HepG2 (cell line): ENCODE results near the gene PAPPA2. TPM values are rescaled to one million over a fixed set of nuclear protein-coding genes. Genes with fewer than 3 reads are reported as not detected.

Experiments
- ATAC-seq: fragments of 200-7000 bp; cut with Tn5 transposase; 3 replicates; pipeline ENCODE4 v1.9.1; 2020; ENCODE audit warnings: mild to moderate bottlenecking, moderate library complexity
- BruUV-seq: library from RNA; stranded (reverse); fragments of 400-500 nt; replicated peaks from 2 replicates; lab custom pipeline; 2021; lab: Mats Ljungman, UMichigan
- CTCF ChIA-PET: fragments of 300-600 bp; formaldehyde crosslinking; extraction: SDS; loops from one replicate; lab custom pipeline; 2021; ENCODE audit warnings: low total read pairs, inconsistent platforms, low intra/inter-chr PET ratio; lab: Yijun Ruan, JAX
- POLR2A ChIA-PET: fragments of 350-600 bp; sonication (Branson Sonifier 250); formaldehyde crosslinking; loops from one replicate; lab custom pipeline; 2020; ENCODE audit warnings: antibody characterized with exemption, inconsistent platforms; lab: Yijun Ruan, JAX
- DNase-seq: peaks from one replicate; pipeline ENCODE4 v3.0.0-alpha.2; 2015; ENCODE audit warnings: low spot score
- FAIRE-seq: peaks from 3 replicates; lab custom pipeline; 2011; peaks lifted over from hg19 to GRCh38; lab: Jason Lieb, UNC
- H2AFZ ChIP-seq: one replicate; pipeline ENCODE4 v1.6.1; 2011; ENCODE audit warnings: low read length, inconsistent platforms
- H3K27ac ChIP-seq: fragments of 300-600 bp; 3 replicates; pipeline ENCODE4 v1.8.0; 2011; ENCODE audit warnings: mixed run types, mild to moderate bottlenecking, mixed read lengths, low read length, inconsistent platforms; ENCODE audit not compliant: insufficient read depth; ENCODE audit errors: extremely low read length
- H3K27me3 ChIP-seq, 2 experiments: fragments of 200-600 bp in 1 of 2; 2 replicates in 1 of 2; 3 replicates in 1 of 2; pipeline versions ENCODE4 v1.6.0 to v1.8.0; 2011; ENCODE audit warnings: low read length in 2 of 2, mild to moderate bottlenecking in 2 of 2, moderate library complexity in 2 of 2, inconsistent platforms in 1 of 2; ENCODE audit not compliant: insufficient read depth in 2 of 2, control insufficient read depth in 1 of 2
- H3K36me3 ChIP-seq, 2 experiments: fragments of 200-600 bp in 1 of 2; replicated peaks in 1 of 2; 2 replicates in 1 of 2; 3 replicates in 1 of 2; pipeline versions ENCODE4 v1.5.1 to v1.8.0; 2011; ENCODE audit warnings: low read length in 2 of 2, inconsistent platforms in 1 of 2; ENCODE audit not compliant: insufficient read depth in 2 of 2, control insufficient read depth in 1 of 2
- H3K4me1 ChIP-seq: 2 replicates; pipeline ENCODE4 v1.5.1; 2012; ENCODE audit warnings: low read length, inconsistent platforms; ENCODE audit not compliant: insufficient read depth
- H3K4me2 ChIP-seq: 2 replicates; pipeline ENCODE4 v1.6.0; 2011; ENCODE audit warnings: low read depth, low read length, inconsistent platforms
- H3K4me3 ChIP-seq, 3 experiments: fragments of 200-600 bp in 1 of 3; sonication (generic), shearing (Covaris generic) in 1 of 3; replicated peaks in 1 of 3; 2 replicates each; pipeline ENCODE4 v1.5.1; 2011 to 2016; ENCODE audit warnings: low read length in 3 of 3, inconsistent platforms in 2 of 3, low read depth in 2 of 3, mild to moderate bottlenecking in 2 of 3, control low read depth in 1 of 3, mixed read lengths in 1 of 3; ENCODE audit not compliant: insufficient read depth in 1 of 3
- H3K79me2 ChIP-seq: one replicate; pipeline ENCODE4 v1.6.1; 2011; ENCODE audit warnings: low read length, inconsistent platforms; ENCODE audit not compliant: insufficient read depth
- H3K9ac ChIP-seq: 2 replicates; pipeline ENCODE4 v1.6.0; 2011; ENCODE audit warnings: mild to moderate bottlenecking, low read depth, low read length, inconsistent platforms; ENCODE audit not compliant: insufficient read depth
- H3K9me3 ChIP-seq: 2 replicates; pipeline ENCODE4 v1.5.1; 2012; ENCODE audit warnings: mild to moderate bottlenecking, low read length
- H4K20me1 ChIP-seq: 2 replicates; pipeline ENCODE4 v1.6.0; 2011; ENCODE audit warnings: inconsistent platforms, mild to moderate bottlenecking, low read length, moderate library complexity; ENCODE audit not compliant: insufficient read depth
- CBX2 ChIP-seq, 2 experiments: fragments of 200-600 bp in 1 of 2; sonication (generic); formaldehyde crosslinking in 1 of 2; IDR thresholded peaks; 2 replicates each; pipeline versions ENCODE4 v1.7.0 to v1.8.1; 2018 to 2022; ENCODE audit warnings: low read depth in 2 of 2, low read length in 1 of 2, mild to moderate bottlenecking in 1 of 2, missing genetic modification reagents in 1 of 2
- GFI1 ChIP-seq: sonication (generic); formaldehyde crosslinking; IDR thresholded peaks from 2 replicates; pipeline ENCODE4 v1.5.0; 2020; ENCODE audit warnings: missing genetic modification reagents, mild to moderate bottlenecking, borderline replicate concordance
- KDM5A ChIP-seq: fragments of 200-600 bp; sonication (generic); IDR thresholded peaks from 2 replicates; pipeline ENCODE4 v1.7.0; 2018; ENCODE audit warnings: antibody characterized with exemption, mild to moderate bottlenecking, low read length, borderline replicate concordance
- KLF6 ChIP-seq: IDR thresholded peaks from 2 replicates; pipeline ENCODE4 v1.8.0; 2016; ENCODE audit warnings: missing biosample characterization, missing genetic modification reagents
- MLLT10 ChIP-seq: sonication (generic); formaldehyde crosslinking; IDR thresholded peaks from 2 replicates; pipeline ENCODE4 v1.4.0; 2020; ENCODE audit warnings: missing genetic modification reagents
- SMAD9 ChIP-seq: sonication (generic); formaldehyde crosslinking; IDR thresholded peaks from 2 replicates; pipeline ENCODE4 v1.5.1; 2020; ENCODE audit warnings: mild to moderate bottlenecking, missing genetic modification reagents
- TOPORS ChIP-seq: sonication (generic); formaldehyde crosslinking; IDR thresholded peaks from 2 replicates; pipeline ENCODE4 v1.8.0; 2023; ENCODE audit warnings: mild to moderate bottlenecking, missing genetic modification reagents
- ZMYM3 ChIP-seq: sonication (generic); formaldehyde crosslinking; IDR thresholded peaks from 2 replicates; pipeline ENCODE4 v1.5.1; 2020; ENCODE audit warnings: mild to moderate bottlenecking, missing genetic modification reagents
- ZNF3 ChIP-seq: IDR thresholded peaks from 2 replicates; pipeline ENCODE4 v1.7.0; 2017; ENCODE audit warnings: inconsistent platforms
- ZNF337 ChIP-seq: sonication (generic); formaldehyde crosslinking; IDR thresholded peaks from 2 replicates; pipeline ENCODE4 v1.5.1; 2020; ENCODE audit warnings: missing genetic modification reagents, low read depth, mild to moderate bottlenecking, borderline replicate concordance
- ZSCAN21 ChIP-seq: sonication (generic); formaldehyde crosslinking; IDR thresholded peaks from 2 replicates; pipeline ENCODE4 v1.8.0; 2022; ENCODE audit warnings: mild to moderate bottlenecking, missing genetic modification reagents, moderate library complexity, borderline replicate concordance
- WGBS: methylation state at CpG from one replicate; pipeline ENCODE4 v1.1.6; 2017; ENCODE audit warnings: low lambda C conversion rate; 5-methylcytosine and 5-hydroxymethylcytosine counted together
- in situ Hi-C: cut with HindIII; loops from 2 replicates; pipeline ENCODE4 v1.10.0; 2017; ENCODE audit warnings: low pct_unique_long_range_greater_than_20kb; ENCODE audit not compliant: extremely low pct_ligation_motif_present
- intact Hi-C: fragments of 100-400 bp; cut with micrococcal nuclease; formaldehyde crosslinking; loops from one replicate; pipeline ENCODE4 v1.10.0; 2022; ENCODE audit not compliant: unreplicated experiment
- polyA plus RNA-seq, 8 experiments: library from polyadenylated mRNA; depleted of rRNA in 3 of 8; stranded (reverse) in 7 of 8; unstranded in 1 of 8; fragments of >200 nt; fragmentation: Illumina TruSeq in 4 of 8; extraction: Trizol in 4 of 8; gene quantifications; 2 replicates each; pipeline versions ENCODE4 v1.2.1 to v1.2.3, GENCODE V29; 2011 to 2016; ENCODE audit warnings: low read depth in 4 of 8, missing spikeins in 1 of 8, mixed read lengths in 1 of 8; ENCODE audit not compliant: insufficient read depth in 1 of 8
- total RNA-seq, 5 experiments: library from RNA; depleted of rRNA; stranded (reverse); fragments of >200 nt; fragmentation: Illumina TruSeq; extraction: Trizol; gene quantifications; 2 replicates each; pipeline ENCODE4 v1.2.3, GENCODE V29; 2016; ENCODE audit warnings: low read depth in 1 of 5
- TF ChIP-seq, protein P1 (sequence below): sonication (generic); formaldehyde crosslinking; IDR thresholded peaks from 2 replicates; pipeline ENCODE4 v1.8.1; 2023; ENCODE audit warnings: missing genetic modification reagents, mild to moderate bottlenecking, borderline replicate concordance
- TF ChIP-seq, protein P2 (sequence below): sonication (generic); formaldehyde crosslinking; IDR thresholded peaks from one replicate; pipeline ENCODE4 v1.5.1; 2020; ENCODE audit warnings: mild to moderate bottlenecking, missing genetic modification reagents; ENCODE audit errors: not compliant biosample characterization
- TF ChIP-seq, protein P3 (sequence below): sonication (generic); formaldehyde crosslinking; IDR thresholded peaks from 2 replicates; pipeline ENCODE4 v1.8.1; 2023; ENCODE audit warnings: mild to moderate bottlenecking, moderate library complexity, missing genetic modification reagents

Gene PAPPA2
- total and polyA plus RNA-seq, 2 of the 13 experiments (the other 11 are each of a cell fraction or from before 2014, with no cell fraction given), result 0.01 TPM; not detected in 1

DNA sequence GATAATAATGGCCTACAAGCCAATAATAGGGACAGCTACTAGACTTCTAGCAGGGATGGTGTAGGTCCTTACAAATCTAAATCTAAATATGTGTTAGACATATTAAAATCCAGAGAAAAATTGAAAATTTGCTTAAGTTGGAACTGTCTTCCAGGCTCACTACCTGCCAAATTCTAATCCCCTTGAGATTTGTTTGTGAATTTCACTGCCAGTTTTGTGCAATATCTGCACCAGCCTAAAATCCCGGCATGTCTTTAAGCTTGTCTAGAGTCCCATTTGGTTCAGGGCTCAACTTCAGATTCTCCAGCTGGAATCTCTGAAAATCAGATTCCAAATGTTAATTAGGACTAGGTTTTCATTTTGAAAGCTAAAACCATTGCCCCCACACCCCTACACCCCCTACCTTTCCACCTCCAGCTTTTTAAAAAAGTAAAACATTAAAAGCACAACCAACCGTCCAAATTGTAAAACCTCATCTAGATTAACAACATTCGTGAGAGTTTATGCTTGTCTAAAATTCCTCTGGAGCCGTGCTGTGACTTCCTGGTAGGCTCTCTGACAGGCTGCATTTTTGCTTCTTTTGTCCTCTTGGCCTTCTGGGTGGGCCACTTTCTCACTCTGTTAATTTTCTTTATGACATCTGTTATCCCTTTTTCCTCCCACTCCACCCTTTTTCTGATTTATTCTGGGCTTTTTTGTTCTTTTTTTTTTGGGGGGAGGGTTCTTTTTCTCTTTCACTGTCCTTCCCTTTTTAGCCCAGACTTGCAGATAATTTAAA lies 348.7 kb downstream of the PAPPA2 start:
- FAIRE-seq, result no peak
- no peak for TF ChIP-seq KDM5A
- no peak for TF ChIP-seq ZSCAN21 (CRISPR knock-in tag)
- no peak for TF ChIP-seq CBX2 (IDR thresholded peaks at IDR 0.05; ENCODE audit: low read depth, low read length)
- no peak for TF ChIP-seq CBX2 (CRISPR knock-in tag; IDR thresholded peaks at IDR 0.05; ENCODE audit: low read depth)
- TF ChIP-seq GFI1, result no peak
- TF ChIP-seq, protein P1, sequence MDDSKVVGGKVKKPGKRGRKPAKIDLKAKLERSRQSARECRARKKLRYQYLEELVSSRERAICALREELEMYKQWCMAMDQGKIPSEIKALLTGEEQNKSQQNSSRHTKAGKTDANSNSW, result no peak
- no peak for TF ChIP-seq TOPORS (CRISPR knock-in tag)
- no peak for TF ChIP-seq KLF6
- TF ChIP-seq, protein P2, sequence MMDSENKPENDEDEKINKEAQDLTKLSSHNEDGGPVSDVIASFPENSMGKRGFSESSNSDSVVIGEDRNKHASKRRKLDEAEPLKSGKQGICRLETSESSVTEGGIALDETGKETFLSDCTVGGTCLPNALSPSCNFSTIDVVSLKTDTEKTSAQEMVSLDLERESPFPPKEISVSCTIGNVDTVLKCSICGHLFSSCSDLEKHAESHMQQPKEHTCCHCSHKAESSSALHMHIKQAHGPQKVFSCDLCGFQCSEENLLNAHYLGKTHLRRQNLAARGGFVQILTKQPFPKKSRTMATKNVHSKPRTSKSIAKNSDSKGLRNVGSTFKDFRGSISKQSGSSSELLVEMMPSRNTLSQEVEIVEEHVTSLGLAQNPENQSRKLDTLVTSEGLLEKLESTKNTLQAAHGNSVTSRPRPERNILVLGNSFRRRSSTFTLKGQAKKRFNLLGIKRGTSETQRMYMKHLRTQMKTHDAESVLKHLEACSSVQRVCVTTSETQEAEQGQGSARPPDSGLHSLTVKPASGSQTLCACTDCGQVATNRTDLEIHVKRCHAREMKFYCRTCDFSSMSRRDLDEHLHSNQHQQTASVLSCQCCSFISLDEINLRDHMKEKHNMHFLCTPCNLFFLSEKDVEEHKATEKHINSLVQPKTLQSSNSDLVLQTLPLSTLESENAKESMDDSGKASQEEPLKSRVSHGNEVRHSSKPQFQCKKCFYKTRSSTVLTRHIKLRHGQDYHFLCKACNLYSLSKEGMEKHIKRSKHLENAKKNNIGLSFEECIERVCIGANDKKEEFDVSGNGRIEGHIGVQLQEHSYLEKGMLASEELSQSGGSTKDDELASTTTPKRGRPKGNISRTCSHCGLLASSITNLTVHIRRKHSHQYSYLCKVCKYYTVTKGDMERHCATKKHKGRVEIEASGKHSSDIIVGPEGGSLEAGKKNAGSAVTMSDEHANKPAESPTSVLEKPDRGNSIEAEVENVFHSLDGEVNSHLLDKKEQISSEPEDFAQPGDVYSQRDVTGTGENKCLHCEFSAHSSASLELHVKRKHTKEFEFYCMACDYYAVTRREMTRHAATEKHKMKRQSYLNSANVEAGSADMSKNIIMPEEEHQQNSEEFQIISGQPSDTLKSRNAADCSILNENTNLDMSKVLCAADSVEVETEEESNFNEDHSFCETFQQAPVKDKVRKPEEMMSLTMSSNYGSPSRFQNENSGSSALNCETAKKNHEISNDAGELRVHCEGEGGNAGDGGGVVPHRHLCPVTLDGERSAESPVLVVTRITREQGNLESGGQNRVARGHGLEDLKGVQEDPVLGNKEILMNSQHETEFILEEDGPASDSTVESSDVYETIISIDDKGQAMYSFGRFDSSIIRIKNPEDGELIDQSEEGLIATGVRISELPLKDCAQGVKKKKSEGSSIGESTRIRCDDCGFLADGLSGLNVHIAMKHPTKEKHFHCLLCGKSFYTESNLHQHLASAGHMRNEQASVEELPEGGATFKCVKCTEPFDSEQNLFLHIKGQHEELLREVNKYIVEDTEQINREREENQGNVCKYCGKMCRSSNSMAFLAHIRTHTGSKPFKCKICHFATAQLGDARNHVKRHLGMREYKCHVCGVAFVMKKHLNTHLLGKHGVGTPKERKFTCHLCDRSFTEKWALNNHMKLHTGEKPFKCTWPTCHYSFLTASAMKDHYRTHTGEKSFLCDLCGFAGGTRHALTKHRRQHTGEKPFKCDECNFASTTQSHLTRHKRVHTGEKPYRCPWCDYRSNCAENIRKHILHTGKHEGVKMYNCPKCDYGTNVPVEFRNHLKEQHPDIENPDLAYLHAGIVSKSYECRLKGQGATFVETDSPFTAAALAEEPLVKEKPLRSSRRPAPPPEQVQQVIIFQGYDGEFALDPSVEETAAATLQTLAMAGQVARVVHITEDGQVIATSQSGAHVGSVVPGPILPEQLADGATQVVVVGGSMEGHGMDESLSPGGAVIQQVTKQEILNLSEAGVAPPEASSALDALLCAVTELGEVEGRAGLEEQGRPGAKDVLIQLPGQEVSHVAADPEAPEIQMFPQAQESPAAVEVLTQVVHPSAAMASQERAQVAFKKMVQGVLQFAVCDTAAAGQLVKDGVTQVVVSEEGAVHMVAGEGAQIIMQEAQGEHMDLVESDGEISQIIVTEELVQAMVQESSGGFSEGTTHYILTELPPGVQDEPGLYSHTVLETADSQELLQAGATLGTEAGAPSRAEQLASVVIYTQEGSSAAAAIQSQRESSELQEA (CRISPR knock-in tag), result no peak
- no peak for TF ChIP-seq ZMYM3
- no peak for TF ChIP-seq MLLT10 (CRISPR knock-in tag)
- TF ChIP-seq, protein P3, sequence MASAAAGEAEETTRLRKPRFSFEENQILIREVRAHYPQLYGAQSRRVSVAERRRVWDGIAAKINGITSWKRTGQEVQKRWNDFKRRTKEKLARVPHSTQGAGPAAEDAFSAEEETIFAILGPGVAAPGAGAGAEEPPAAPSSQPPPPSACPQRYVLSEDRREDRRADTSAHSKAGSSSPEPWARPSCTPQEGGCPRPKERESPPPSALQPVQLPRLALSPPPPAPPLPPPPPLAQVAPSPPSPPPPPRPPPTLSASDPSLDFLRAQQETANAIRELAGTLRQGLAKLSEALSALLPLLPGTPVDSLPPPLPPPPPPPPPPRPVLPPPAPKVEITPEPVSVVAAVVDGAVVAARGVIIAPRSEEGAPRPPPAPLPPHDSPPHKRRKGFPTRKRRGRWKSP, result no peak
- no peak for TF ChIP-seq SMAD9 (CRISPR knock-in tag)
- no peak for TF ChIP-seq ZNF337 (CRISPR knock-in tag)
- no peak for TF ChIP-seq ZNF3 (CRISPR knock-in tag)

More for the DNA sequence above, 348.7 kb downstream of the PAPPA2 start:
- no peak for DNase-seq
- no peaks in the 10 kb centered on the region for H3K36me3 ChIP-seq
- CTCF ChIA-PET, result no interaction called here
- H3K79me2 ChIP-seq, result no peaks in the 10 kb centered on the region
- H3K9ac ChIP-seq, result no peak overlapping the region
- in situ Hi-C loops, result no loop called here
- H3K4me1 ChIP-seq, result no peaks in the 10 kb centered on the region
- no peaks in the 10 kb centered on the region for H4K20me1 ChIP-seq
- 10% methylated on average over 4 of the region's 4 CpGs for WGBS
- H3K4me3 ChIP-seq, result no peak overlapping the region
- POLR2A ChIA-PET, result no interaction called here
- H3K4me2 ChIP-seq, result no peak overlapping the region
- no TSS peak for BruUV-seq
- no peak overlapping the region for H3K27ac ChIP-seq
- intact Hi-C loops, result no loop called here
- H2AFZ ChIP-seq, result no peak overlapping the region
- no peaks in the 10 kb centered on the region for H3K9me3 ChIP-seq
- H3K27me3 ChIP-seq, result 0 out of 5 replicates have a peak, but pooled peaks cover 0 to 3% of the 10 kb centered on the region in 2 experiments
- ATAC-seq, result no peak
